ENCODE measurements around the gene VSTM2B. TPM values are rescaled to one million over a fixed set of nuclear protein-coding genes. Genes with fewer than 3 reads are reported as not detected.
A peak's percentile ranks its signal among the peaks of the same experiment; 100 is the strongest.

VSTM2B gene
- total RNA-seq, 1 donor from 2014 or later = not detected

- Histone ChIP-seq H3K9me3 (ENCODE audit: control insufficient read depth in 3 of 3, low read length in 3 of 3) (peaks cover 2 to 8% (median 5%) of the 10 kb centered on the region in 3 donors), H3K9ac (ENCODE audit: low read depth in 1 of 3, low read length in 3 of 3) (no peak overlapping the region), H3K27ac (ENCODE audit: low read depth, low read length) (no peak overlapping the region), H3K4me3 (ENCODE audit: low read length in 3 of 3) (no peak overlapping the region), H3K27me3 (ENCODE audit: control insufficient read depth in 3 of 3, insufficient read depth in 3 of 3, low read length in 3 of 3) (peaks cover 10 to 19% (median 16%) of the 10 kb centered on the region in 3 donors), H3K4me1 (ENCODE audit: control insufficient read depth in 3 of 3, insufficient read depth in 3 of 3, low read length in 3 of 3) (peaks cover 0 to 7% (median 4%) of the 10 kb centered on the region in 3 donors), H3K36me3 (ENCODE audit: control insufficient read depth in 3 of 3, insufficient read depth in 3 of 3, low read length in 3 of 3) (no peaks in the 10 kb centered on the region)
Observed at GRCh38 chr19:29563486-29564101, 37.8 kb downstream of the VSTM2B start.

GRCh38 chr19:29564574-29565005 is 38.8 kb downstream of the VSTM2B start:
- H3K36me3 ChIP-seq (ENCODE audit: control insufficient read depth in 3 of 3, insufficient read depth in 3 of 3, low read length in 3 of 3) = no peaks in the 10 kb centered on the region
- H3K9ac ChIP-seq (ENCODE audit: low read depth in 1 of 3, low read length in 3 of 3) = peak overlapping the region in 1 of 3 donors; percentile 16
- no peak overlapping the region for H3K4me3 ChIP-seq (ENCODE audit: low read length in 3 of 3)
- peaks cover 10 to 25% (median 23%) of the 10 kb centered on the region in 3 donors for H3K27me3 ChIP-seq (ENCODE audit: control insufficient read depth in 3 of 3, insufficient read depth in 3 of 3, low read length in 3 of 3)
- H3K4me1 ChIP-seq (ENCODE audit: control insufficient read depth in 3 of 3, insufficient read depth in 3 of 3, low read length in 3 of 3) = peaks cover 0 to 7% (median 4%) of the 10 kb centered on the region in 3 donors
- no peak overlapping the region for H3K27ac ChIP-seq (ENCODE audit: low read depth, low read length)
- H3K9me3 ChIP-seq (ENCODE audit: control insufficient read depth in 3 of 3, low read length in 3 of 3) = peaks cover 2 to 6% (median 5%) of the 10 kb centered on the region in 3 donors

GRCh38 chr19:29565171-29565570 is 39.4 kb downstream of the VSTM2B start:
- Histone ChIP-seq H3K27ac (ENCODE audit: low read depth, low read length) (no peak overlapping the region), H3K36me3 (ENCODE audit: control insufficient read depth in 3 of 3, insufficient read depth in 3 of 3, low read length in 3 of 3) (no peaks in the 10 kb centered on the region), H3K9me3 (ENCODE audit: control insufficient read depth in 3 of 3, low read length in 3 of 3) (peaks cover 0 to under 1% (median under 1%) of the 10 kb centered on the region in 3 donors), H3K4me3 (ENCODE audit: low read length in 3 of 3) (no peak overlapping the region), H3K4me1 (ENCODE audit: control insufficient read depth in 3 of 3, insufficient read depth in 3 of 3, low read length in 3 of 3) (peaks cover 0 to 7% (median 4%) of the 10 kb centered on the region in 3 donors), H3K27me3 (ENCODE audit: control insufficient read depth in 3 of 3, insufficient read depth in 3 of 3, low read length in 3 of 3) (peaks cover 10 to 25% (median 23%) of the 10 kb centered on the region in 3 donors), H3K9ac (ENCODE audit: low read depth in 1 of 3, low read length in 3 of 3) (no peak overlapping the region)

- peaks cover 0 to 7% (median 4%) of the 10 kb centered on the region in 3 donors for H3K4me1 ChIP-seq (ENCODE audit: control insufficient read depth in 3 of 3, insufficient read depth in 3 of 3, low read length in 3 of 3)
- H3K4me3 ChIP-seq (ENCODE audit: low read length in 3 of 3) = no peak overlapping the region
- H3K36me3 ChIP-seq (ENCODE audit: control insufficient read depth in 3 of 3, insufficient read depth in 3 of 3, low read length in 3 of 3) = no peaks in the 10 kb centered on the region
- peaks cover 14 to 29% (median 23%) of the 10 kb centered on the region in 3 donors for H3K27me3 ChIP-seq (ENCODE audit: control insufficient read depth in 3 of 3, insufficient read depth in 3 of 3, low read length in 3 of 3)
- no peaks in the 10 kb centered on the region for H3K9me3 ChIP-seq (ENCODE audit: control insufficient read depth in 3 of 3, low read length in 3 of 3)
- no peak overlapping the region for H3K9ac ChIP-seq (ENCODE audit: low read depth in 1 of 3, low read length in 3 of 3)
- no peak overlapping the region for H3K27ac ChIP-seq (ENCODE audit: low read depth, low read length)
Observed at GRCh38 chr19:29566496-29567054, 40.8 kb downstream of the VSTM2B start.

- peaks cover 19 to 30% (median 26%) of the 10 kb centered on the region in 3 donors for H3K27me3 ChIP-seq (ENCODE audit: control insufficient read depth in 3 of 3, insufficient read depth in 3 of 3, low read length in 3 of 3)
- no peaks in the 10 kb centered on the region for H3K9me3 ChIP-seq (ENCODE audit: control insufficient read depth in 3 of 3, low read length in 3 of 3)
- no peaks in the 10 kb centered on the region for H3K36me3 ChIP-seq (ENCODE audit: control insufficient read depth in 3 of 3, insufficient read depth in 3 of 3, low read length in 3 of 3)
- no peak overlapping the region for H3K4me3 ChIP-seq (ENCODE audit: low read length in 3 of 3)
- H3K27ac ChIP-seq (ENCODE audit: low read depth, low read length) = no peak overlapping the region
- no peak overlapping the region for H3K9ac ChIP-seq (ENCODE audit: low read depth in 1 of 3, low read length in 3 of 3)
- H3K4me1 ChIP-seq (ENCODE audit: control insufficient read depth in 3 of 3, insufficient read depth in 3 of 3, low read length in 3 of 3) = peaks cover 0 to 7% (median 4%) of the 10 kb centered on the region in 3 donors
Observed at GRCh38 chr19:29567366-29567915, 41.6 kb downstream of the VSTM2B start.

- Histone ChIP-seq H3K4me1 (ENCODE audit: control insufficient read depth in 3 of 3, insufficient read depth in 3 of 3, low read length in 3 of 3) (peaks cover 0 to 7% (median 4%) of the 10 kb centered on the region in 3 donors), H3K36me3 (ENCODE audit: control insufficient read depth in 3 of 3, insufficient read depth in 3 of 3, low read length in 3 of 3) (no peaks in the 10 kb centered on the region), H3K27me3 (ENCODE audit: control insufficient read depth in 3 of 3, insufficient read depth in 3 of 3, low read length in 3 of 3) (peaks cover 23 to 29% (median 26%) of the 10 kb centered on the region in 3 donors), H3K9ac (ENCODE audit: low read depth in 1 of 3, low read length in 3 of 3) (no peak overlapping the region), H3K9me3 (ENCODE audit: control insufficient read depth in 3 of 3, low read length in 3 of 3) (no peaks in the 10 kb centered on the region), H3K4me3 (ENCODE audit: low read length in 3 of 3) (no peak overlapping the region), H3K27ac (ENCODE audit: low read depth, low read length) (no peak overlapping the region)
Observed at GRCh38 chr19:29568036-29569025, 42.5 kb downstream of the VSTM2B start.

- no peaks in the 10 kb centered on the region for H3K36me3 ChIP-seq (ENCODE audit: control insufficient read depth in 3 of 3, insufficient read depth in 3 of 3, low read length in 3 of 3)
- peaks cover 0 to 7% (median 4%) of the 10 kb centered on the region in 3 donors for H3K4me1 ChIP-seq (ENCODE audit: control insufficient read depth in 3 of 3, insufficient read depth in 3 of 3, low read length in 3 of 3)
- H3K9me3 ChIP-seq (ENCODE audit: control insufficient read depth in 3 of 3, low read length in 3 of 3) = no peaks in the 10 kb centered on the region
- H3K27me3 ChIP-seq (ENCODE audit: control insufficient read depth in 3 of 3, insufficient read depth in 3 of 3, low read length in 3 of 3) = peaks cover 25 to 37% (median 30%) of the 10 kb centered on the region in 3 donors
- no peak overlapping the region for H3K4me3 ChIP-seq (ENCODE audit: low read length in 3 of 3)
- H3K9ac ChIP-seq (ENCODE audit: low read depth in 1 of 3, low read length in 3 of 3) = no peak overlapping the region
- no peak overlapping the region for H3K27ac ChIP-seq (ENCODE audit: low read depth, low read length)
Observed at GRCh38 chr19:29569038-29569911, 43.5 kb downstream of the VSTM2B start.

- Histone ChIP-seq H3K4me3 (ENCODE audit: low read length in 3 of 3) (no peak overlapping the region), H3K27me3 (ENCODE audit: control insufficient read depth in 3 of 3, insufficient read depth in 3 of 3, low read length in 3 of 3) (peaks cover 40 to 51% (median 46%) of the 10 kb centered on the region in 3 donors), H3K4me1 (ENCODE audit: control insufficient read depth in 3 of 3, insufficient read depth in 3 of 3, low read length in 3 of 3) (no peaks in the 10 kb centered on the region), H3K9ac (ENCODE audit: low read depth in 1 of 3, low read length in 3 of 3) (no peak overlapping the region), H3K27ac (ENCODE audit: low read depth, low read length) (no peak overlapping the region), H3K9me3 (ENCODE audit: control insufficient read depth in 3 of 3, low read length in 3 of 3) (no peaks in the 10 kb centered on the region), H3K36me3 (ENCODE audit: control insufficient read depth in 3 of 3, insufficient read depth in 3 of 3, low read length in 3 of 3) (no peaks in the 10 kb centered on the region)
Observed at GRCh38 chr19:29571181-29571580, 45.4 kb downstream of the VSTM2B start.

GRCh38 chr19:29573486-29573885 is 47.7 kb downstream of the VSTM2B start:
- no peaks in the 10 kb centered on the region for H3K9me3 ChIP-seq (ENCODE audit: control insufficient read depth in 3 of 3, low read length in 3 of 3)
- no peak overlapping the region for H3K9ac ChIP-seq (ENCODE audit: low read depth in 1 of 3, low read length in 3 of 3)
- H3K36me3 ChIP-seq (ENCODE audit: control insufficient read depth in 3 of 3, insufficient read depth in 3 of 3, low read length in 3 of 3) = no peaks in the 10 kb centered on the region
- H3K27ac ChIP-seq (ENCODE audit: low read depth, low read length) = no peak overlapping the region
- peaks cover 43 to 51% (median 43%) of the 10 kb centered on the region in 3 donors for H3K27me3 ChIP-seq (ENCODE audit: control insufficient read depth in 3 of 3, insufficient read depth in 3 of 3, low read length in 3 of 3)
- no peaks in the 10 kb centered on the region for H3K4me1 ChIP-seq (ENCODE audit: control insufficient read depth in 3 of 3, insufficient read depth in 3 of 3, low read length in 3 of 3)
- H3K4me3 ChIP-seq (ENCODE audit: low read length in 3 of 3) = no peak overlapping the region
